Posterior cingulate gyrus (tissue), 11 donors: Measurements from ENCODE around the gene CUEDC1.
"Not testable (repeated sequence)": the region's sequence is repeated elsewhere in the genome, so short reads cannot be mapped to it uniquely, and the experiment has no call there.

Experiments used
- DNase-seq, 10 donors: peaks; one replicate each; pipeline versions ENCODE4 v3.0.0 to v3.0.0-alpha.2; 2020 to 2021; ENCODE audit warnings: mixed read lengths in 3 of 10
- intact Hi-C: fragments of 100-400 bp; cut with DNase I; formaldehyde crosslinking; loops from one replicate; pipeline ENCODE4 v1.15.1; 2023

Gene CUEDC1

DNA sequence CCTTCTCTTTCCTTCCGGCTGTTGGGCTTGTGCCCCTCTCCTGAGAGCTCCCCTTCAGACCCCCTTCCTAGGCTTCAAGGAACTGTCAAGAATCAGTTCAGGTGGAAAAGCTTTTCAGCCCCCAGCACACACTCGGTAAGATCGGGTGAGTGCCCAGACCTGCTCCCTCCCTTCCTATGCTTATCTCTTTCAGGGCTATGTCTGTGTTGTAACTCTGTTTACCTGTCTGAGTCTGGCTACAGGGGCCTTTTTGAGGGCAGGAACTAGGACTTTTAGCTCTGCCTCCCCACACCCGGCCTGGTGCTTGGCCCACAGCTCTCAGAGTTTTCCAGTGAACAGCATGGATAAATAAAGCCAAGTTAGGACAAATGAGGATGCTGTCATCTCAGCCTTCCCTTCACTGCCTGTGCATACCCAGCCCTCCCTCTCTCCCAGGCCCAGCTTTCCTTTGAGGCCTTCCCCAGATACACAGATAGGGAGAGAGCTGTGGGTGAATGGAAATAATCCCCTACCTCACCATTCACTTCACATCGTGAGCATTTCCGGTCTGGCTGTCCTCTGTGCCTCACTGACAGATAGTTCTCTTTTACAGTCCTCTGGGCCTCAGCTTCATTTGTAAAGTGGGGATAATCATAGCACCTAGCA is 99.7 kb downstream of the CUEDC1 start:
- intact Hi-C loops: loop anchor here (5.0 kb wide), 1 partner anchor 37 kb away; no protein-coding TSS in a partner anchor
- no peak for DNase-seq

DNA sequence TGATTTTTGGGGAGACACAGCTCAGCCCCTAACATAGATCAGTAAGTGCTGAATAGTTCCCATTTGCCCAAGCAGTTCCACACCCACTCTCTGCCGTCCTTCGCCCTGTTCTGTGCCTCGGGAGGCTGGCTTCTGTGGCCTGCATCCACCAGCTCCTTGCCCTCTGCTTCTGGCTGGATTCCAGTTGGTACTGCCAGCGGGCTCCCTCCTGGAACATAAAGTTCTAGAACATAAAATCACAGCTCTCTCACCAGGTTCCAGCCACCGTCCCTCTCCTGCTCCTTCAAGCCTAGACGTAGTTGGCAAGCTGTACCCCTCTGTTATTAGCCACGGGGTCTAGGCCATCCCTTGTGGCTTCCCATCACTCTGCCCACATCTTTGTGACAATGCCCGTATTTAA is 101.5 kb downstream of the CUEDC1 start:
- DNase-seq: peak in 2 of 10 donors; percentile 56 to 62
- intact Hi-C loops: loop anchor here (5.0 kb wide), 1 partner anchor 229 kb away; the partner anchor contains the start of gene DYNLL2

DNA sequence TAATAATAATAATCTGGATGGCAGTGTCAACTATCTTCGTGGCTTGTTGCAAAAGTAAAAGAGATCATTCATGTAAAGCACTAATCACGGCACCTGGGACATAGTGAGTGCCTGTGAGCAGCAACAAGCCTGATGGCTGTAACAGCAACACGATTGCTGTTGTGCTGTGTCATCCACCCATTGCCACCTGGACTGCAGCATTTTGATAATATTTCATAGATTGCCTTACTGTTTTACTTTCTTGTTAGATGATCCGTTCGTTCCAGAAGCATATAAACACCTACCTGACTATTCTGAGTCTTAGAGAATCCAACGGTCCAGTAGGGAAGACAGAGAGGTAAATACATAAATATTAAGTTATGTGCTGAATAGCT is 102.3 kb downstream of the CUEDC1 start:
- intact Hi-C loops: loop anchor here (5.0 kb wide), 1 partner anchor 229 kb away; the partner anchor contains the start of gene DYNLL2
- peak in 1 of 10 donors; percentile 10 for DNase-seq

DNA sequence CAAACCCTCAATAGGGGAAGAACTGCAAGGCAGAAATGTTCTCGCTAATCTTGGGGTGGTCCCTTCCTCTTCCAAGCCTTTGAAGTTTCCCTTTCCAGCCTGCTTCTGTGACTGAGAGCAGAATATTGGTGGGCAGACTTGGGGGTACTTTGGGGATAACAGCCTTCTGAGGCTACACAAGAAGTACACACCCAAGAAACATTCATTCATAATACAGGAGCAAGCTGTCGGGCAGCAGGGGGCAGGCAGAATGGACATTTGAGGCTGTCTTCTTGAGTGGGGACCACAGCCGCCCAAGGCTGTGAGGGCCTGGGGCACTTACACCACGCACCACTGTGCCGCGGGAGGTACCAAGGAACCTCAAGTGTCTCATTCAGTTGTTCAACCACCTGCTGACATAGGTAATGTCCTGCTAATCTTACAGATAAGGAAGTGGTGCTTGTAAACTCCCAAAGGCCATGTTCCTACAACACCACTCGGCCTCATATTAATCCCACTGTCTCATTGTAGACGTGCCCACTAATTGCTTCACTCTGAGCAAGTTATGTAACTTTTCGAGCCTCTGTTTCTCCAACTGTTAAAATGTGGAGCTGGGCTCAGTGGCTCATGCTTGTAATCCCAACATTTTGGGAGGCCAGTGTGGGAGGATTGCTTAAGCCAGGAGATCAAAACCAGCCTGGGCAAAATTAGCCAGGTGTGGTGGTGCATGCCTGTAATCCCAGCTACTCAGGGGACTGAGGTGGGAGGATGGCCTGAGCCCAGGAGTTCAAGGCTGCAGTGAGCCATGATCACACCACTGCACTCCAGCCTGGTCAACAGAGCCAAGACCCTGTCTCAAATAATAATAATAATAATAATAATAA is 102.9 kb downstream of the CUEDC1 start:
- peak in 2 of 10 donors; percentile 23 to 55 for DNase-seq
- intact Hi-C loops: loop anchor here (5.0 kb wide), 1 partner anchor 230 kb away; the partner anchor contains the start of gene DYNLL2

DNA sequence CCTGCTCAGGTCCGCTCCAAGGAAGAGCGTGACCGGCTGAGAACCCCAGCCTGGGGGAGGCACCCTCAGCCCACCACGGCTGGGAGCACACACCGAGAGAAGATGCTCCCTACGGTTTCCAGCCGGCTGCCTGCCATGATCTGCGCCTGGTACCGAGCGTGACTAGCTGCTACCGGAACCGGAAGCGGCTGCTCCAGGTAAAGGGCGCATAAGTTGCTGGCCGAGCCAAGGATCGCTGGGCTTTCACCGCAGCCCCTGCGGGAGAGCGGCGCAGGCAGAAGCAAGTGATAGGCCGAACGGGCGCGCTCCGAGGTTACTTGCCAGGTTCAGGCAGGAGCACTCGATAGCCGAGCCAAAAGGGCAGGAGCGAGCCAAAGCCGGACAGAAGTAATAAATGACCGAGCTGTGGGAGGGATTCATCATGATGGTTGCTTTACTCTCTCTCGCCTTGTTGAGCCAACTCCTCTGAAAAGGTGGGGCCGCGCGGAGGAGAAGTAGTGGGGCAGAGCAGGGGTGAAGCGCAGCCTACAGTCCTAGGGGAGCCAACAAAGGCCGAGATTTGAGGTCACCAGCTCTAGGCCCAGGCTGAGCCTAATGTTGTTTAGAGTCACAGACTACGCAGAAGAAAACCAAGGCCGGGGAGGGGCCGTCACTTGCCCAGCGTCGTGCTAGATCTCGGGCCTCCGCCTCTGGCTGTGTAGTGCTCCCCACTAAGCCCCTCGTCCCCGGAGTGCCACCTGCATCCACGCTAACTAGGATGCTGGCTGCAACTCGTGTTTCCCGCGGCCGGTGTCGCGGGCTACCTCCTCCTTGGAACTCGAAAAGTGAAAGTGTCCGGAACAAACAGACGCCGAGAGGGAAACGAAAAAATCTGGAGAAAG is 105.1 kb downstream of the CUEDC1 start, which contains the start of gene MRPS23:
Gene MRPS23 (minus strand): TSS at position 171 of the 881 bp plus-strand sequence. CDS start 34 bp downstream, at position 137.
- peak; percentile 97 to 100 (median 98) for DNase-seq
- intact Hi-C loops: loop anchor here (5.0 kb wide), 1 partner anchor 232 kb away; the partner anchor contains the start of gene DYNLL2

DNA sequence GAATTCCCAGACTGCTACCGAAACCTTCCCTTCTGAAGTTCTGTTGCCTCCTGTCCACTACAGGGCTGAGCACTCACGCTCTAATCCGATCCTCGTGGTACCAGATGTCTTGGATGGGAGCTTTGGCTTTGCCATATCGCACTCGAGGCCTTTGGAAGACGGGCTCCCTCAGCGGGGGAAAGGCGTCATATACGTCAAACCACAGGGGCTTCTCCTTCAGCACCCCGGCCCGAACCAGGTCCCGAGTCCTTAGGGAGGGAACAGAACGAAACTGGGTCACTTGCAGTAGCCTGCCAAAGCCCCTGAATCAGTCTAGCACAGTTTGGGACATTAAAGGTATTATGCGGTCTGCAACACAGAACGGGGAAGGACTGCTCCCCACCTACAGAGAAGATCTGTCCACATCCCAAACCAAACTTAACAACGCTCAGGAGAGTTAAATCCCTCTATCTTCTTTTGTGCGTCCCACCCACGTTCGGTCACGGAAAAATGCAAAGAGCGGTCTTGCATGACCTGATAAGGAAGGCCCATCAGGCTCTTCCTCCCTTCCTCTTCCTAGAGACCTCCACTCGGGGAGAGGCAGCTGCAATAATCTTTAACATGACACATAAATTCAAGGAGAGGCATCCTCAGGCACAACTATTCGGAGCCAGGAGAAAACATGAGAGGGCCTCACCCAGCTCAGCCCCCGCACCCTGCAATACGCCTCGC is 105.9 kb downstream of the CUEDC1 start:
- peak in 1 of 10 donors; percentile 62 for DNase-seq
- intact Hi-C loops: no loop called here

DNA sequence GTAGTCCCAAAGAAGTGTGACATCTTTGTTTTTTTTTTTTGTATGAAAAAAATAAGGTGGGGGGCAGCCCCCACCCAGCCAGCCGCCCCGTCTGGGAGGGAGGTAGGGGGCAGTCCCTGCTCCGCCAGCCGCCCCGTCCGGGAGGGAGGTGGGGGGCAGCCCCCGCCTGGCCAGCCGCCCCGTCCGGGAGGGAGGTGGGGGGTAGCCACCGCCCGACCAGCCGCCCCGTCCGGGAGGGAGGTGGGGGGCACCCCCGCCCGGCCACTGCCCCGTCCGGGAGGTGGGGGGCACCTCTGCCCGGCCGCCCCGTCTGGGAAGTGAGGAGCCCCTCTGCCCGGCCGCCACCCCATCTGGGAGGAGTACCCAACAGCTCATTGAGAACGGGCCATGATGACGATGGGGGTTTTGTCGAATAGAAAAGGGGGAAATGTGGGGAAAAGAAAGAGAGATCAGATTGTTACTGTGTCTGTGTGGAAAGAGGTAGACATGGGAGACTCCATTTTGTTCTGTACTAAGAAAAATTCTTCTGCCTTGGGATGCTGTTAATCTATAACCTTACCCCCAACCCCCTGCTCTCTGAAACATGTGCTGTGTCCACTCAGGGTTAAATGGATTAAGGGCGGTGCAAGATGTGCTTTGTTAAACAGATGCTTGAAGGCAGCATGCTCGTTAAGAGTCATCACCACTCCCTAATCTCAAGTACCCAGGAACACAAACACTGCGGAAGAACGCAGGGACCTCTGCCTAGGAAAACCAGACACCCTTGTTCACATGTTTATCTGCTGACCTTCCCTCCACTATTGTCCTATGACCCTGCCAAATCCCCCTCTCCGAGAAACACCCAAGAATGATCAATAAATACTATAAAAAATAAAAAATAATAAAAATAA is 108.9 kb downstream of the CUEDC1 start:
- intact Hi-C loops: not testable (repeated sequence)
- peak in 1 of 10 donors; percentile 29 for DNase-seq

DNA sequence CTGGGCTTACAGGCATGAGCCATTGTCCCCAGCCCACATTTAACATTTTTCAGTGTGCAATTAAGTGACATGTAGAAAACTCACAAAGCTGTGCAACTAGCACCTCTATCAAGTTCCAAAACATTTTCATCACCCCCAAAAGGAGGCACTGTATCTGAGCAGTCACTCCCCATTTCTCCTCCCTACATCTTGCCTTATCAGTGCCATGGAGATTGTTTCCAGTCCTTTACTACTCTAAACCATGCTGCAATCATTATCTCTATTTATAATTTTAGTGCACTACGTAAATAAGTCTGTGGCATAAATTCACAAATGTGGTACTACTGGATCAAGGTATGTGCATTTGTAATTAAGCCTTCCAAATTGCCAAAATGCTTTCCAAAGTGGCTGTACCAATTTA is 112.9 kb downstream of the CUEDC1 start:
- intact Hi-C loops: no loop called here

DNA sequence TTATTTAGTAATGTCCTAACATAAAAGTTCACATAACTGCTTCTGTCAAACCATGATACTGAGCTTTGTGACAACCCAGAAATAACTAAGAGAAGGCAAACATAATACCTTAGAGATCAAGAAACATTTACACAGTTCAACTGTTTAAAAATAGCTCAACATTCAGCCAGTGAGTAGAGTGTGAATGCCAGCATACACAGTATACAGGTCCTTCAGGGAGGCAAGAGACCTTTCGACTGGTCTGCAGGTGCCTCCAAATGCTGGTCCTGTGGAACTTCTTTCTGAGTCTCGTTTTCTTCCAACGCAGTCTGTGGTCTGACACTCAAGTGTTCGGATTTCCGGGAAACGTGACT is 115.7 kb downstream of the CUEDC1 start:
- DNase-seq: no peak
- intact Hi-C loops: no loop called here

More for the DNA sequence above, 112.9 kb downstream of the CUEDC1 start:
- DNase-seq: no peak

DNA sequence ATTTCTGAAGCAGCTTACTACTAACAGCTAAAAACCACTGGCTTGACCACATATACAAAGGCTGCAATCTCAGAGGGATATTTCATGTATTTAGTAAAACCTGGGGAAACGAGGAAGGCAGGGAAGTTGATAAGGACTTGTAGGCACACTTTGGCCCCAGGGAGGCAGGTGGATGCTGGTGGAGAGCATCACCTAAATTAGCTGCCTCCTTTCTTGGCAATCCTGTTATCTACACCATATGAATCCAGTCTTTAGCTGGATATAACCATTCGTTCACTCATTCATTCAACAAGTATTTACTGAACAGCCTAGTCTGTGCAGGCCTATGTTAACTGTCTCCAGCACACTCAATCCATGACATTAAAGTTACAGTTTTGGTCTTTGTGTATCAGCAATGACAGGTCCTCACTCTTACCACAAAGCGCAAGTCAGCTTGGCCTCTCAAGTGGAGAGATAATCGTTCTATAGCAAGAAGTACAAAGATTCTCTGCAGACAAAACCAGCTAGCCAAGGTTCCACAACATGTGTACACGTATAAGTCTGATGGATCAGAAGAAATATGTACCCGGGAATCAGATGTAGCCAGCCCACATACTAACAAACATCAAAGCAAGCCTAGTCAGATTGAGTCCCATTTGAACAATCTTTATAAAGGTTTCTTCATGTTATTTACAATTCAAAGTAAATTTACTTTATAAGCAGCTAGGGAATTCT is 116.2 kb downstream of the CUEDC1 start:
- DNase-seq: no peak
- intact Hi-C loops: no loop called here

DNA sequence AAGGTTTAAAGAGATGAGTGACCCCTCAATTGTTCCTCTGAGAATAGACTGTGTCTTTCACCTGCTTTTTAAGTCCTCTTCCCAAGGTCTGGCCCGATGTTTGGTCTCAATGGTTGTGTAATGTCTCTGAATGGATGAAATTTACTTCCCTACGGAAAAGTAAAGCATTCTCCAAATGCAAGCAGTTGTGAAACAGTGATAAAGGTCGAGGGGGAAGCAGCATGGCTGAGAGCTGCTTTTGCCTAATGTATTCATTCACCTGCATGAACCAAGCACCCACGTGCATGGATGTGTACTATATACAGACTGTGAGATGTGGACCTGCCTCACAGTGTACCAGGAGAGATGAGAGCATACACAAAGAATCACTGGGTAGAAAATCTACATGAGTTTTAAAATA is 116.8 kb downstream of the CUEDC1 start:
- intact Hi-C loops: no loop called here
- no peak for DNase-seq

DNA sequence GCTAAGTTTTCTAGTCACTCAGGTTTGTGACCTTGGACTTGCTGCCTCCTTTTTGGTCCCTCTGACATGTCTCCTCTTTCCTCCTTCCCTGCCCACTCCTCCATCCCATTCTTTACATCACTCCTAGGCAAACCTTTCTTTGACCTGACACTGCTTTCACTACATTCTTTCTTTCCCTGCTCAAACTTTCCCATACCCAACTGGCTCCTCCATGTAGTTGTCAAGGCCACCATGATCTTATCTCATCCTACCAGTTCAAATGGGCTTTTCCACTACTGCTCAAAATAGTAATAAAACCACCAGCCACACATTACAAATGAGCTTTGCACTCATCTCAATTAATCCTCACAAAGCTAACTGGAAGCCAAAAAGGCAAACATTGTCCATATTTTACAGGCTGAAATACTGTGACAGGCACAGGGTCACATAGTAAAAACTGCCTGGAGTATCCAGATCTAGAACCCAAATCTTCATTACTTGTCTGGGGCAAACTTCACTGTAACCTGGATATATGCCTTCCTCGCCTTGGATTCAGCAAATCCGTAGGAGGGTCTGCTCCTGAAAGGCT is 119.8 kb downstream of the CUEDC1 start:
- DNase-seq: no peak
- intact Hi-C loops: no loop called here

DNA sequence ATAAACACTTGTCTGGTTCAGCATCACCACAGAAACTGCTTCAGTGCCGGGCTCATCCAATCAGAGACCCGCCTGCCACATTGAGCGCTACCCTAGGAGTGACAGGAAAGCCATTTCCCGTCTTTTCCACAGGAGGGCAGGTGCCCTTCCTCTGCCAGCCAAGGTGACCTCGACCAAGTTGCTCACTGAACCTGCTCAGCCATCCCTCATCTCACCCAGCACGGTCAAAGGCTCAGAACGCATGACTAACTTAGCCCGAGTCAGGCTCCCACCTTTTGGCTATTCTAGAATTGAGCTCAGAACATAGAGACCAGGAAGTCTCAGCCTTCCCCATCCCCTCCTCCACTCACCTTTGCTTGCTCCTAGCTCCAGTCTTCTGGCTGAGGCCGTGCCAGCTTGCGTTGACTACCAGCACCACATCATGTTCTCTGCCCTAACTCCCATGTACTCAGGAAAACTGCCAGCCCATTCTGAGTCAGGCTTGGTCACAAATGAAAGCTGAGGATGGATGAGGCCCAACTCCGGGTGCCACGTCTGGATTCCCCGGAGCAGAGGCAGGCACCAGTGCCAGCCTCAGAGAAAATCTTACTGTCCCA is 121.0 kb downstream of the CUEDC1 start:
- intact Hi-C loops: loop anchor here (5.0 kb wide), 1 partner anchor 47 kb away; no protein-coding TSS in a partner anchor
- peak in 9 of 10 donors; percentile 25 to 93 (median 65) for DNase-seq

DNA sequence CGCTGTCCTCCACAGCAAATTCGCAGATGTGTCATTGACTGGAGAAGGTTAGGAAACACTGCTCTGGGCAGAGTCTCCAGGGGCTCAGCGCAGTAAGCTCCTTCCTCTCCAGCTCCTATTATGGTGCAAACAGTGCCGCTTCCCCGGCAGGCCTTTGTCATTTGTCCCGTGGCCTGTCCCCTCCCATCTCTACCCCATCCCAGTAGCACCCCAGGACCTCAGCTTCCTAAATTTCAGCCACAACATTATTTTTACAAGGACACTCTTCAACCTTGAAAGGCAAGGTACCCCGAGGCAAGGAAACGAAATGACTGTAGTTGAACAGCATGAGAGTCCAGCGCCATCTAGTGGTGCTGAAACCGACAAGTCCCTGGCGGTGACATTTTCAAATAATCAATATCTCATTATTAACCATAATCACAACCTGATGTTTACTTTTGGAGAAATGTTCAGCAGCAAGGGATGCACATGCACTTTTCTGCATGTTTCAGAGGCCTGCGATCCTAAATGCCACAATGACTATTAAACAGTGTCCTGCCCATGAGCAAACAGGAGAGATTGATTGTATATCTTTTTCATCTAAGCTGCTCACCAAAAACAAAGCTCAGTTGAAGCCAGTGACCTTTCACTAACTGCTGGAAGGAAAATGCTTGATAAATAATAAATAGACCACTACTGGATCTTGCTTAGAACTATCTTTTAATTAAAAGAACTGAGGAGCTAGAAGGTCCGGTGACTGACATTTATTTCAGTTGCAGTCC is 121.9 kb downstream of the CUEDC1 start:
- DNase-seq: peak in 7 of 10 donors; percentile 55 to 89 (median 69)
- intact Hi-C loops: loop anchor here (2.0 to 5.0 kb wide), 2 partner anchors 46 to 703 kb away; no protein-coding TSS in a partner anchor

DNA sequence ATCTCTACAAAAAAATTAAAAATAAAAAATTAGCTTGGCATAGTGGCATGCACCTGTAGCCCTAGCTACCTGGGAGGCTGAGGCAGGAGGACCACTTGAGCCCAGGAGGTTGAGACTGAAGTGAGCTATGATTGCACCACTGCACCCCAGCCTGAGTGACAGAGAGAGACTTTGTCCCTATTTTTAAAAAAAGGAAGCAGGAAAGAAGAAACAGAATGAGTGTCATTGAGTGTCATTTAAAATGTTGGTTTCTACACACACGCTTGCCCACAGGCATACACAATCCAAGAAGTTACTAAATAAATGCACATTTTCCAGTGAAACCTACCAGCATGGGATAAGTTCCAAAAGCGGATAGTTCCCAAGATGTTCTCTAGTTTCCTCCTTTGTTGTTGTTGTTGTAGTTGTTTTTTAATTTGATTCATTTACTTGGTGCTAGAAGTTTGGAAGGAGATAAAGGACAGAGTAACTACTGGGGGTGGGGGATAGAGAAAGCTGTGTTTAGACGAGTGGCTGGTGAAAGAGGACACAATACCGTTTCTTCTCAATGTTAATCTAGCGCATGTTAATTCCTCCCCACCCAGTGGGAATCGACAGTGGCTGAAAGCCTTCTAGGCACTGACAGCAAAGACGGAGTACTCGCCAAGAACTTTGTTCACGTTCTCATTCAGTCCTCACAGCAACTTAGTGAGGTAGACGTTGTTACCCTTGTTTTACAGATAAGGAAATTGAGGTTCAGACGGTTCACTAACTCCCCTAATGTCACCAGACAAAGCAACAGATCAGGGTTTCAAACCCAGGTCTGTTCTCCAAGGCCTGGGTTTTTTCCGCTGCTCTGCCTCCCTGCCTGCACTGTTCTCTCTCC is 122.7 kb downstream of the CUEDC1 start:
- intact Hi-C loops: loop anchor here (2.0 to 5.0 kb wide), 2 partner anchors 45 to 702 kb away; no protein-coding TSS in a partner anchor
- no peak for DNase-seq
